HEK293T (cell line): Measurements from ENCODE around the gene CASP10.
"Not testable (repeated sequence)": the region's sequence is repeated elsewhere in the genome, so short reads cannot be mapped to it uniquely, and the experiment has no call there.

ENCODE experiments used
- CTCF ChIA-PET: fragments of 350-600 bp; formaldehyde crosslinking; extraction: SDS; loops from one replicate; lab custom pipeline; 2021; ENCODE audit warnings: antibody characterized with exemption, inconsistent platforms; lab: Yijun Ruan, JAX
- POLR2A ChIA-PET: fragments of 350-600 bp; formaldehyde crosslinking; extraction: SDS; loops from one replicate; lab custom pipeline; 2020; ENCODE audit warnings: antibody characterized with exemption, inconsistent platforms; lab: Yijun Ruan, JAX
- DNase-seq: peaks from one replicate; pipeline ENCODE4 v3.0.0; 2012; ENCODE audit warnings: mixed read lengths; ENCODE audit errors: extremely low spot score
- ARNT ChIP-seq: fragments of 450-650 bp; IDR thresholded peaks from 2 replicates; pipeline ENCODE4 v1.6.1; 2017; ENCODE audit warnings: mild to moderate bottlenecking
- BHLHE40 ChIP-seq: fragments of 450-650 bp; IDR thresholded peaks from 2 replicates; pipeline ENCODE4 v1.6.1; 2016; ENCODE audit warnings: mild to moderate bottlenecking, moderate library complexity, borderline replicate concordance
- CTBP1 ChIP-seq: fragments of 450-650 bp; IDR thresholded peaks from 2 replicates; pipeline ENCODE4 v1.6.1; 2016; ENCODE audit warnings: borderline replicate concordance
- ELF4 ChIP-seq: fragments of 450-650 bp; IDR thresholded peaks from 2 replicates; pipeline ENCODE4 v1.6.1; 2017; ENCODE audit warnings: antibody characterized with exemption
- FOXK2 ChIP-seq: fragments of 450-650 bp; IDR thresholded peaks from 2 replicates; pipeline ENCODE4 v1.6.1; 2016; ENCODE audit warnings: mild to moderate bottlenecking
- FOXM1 ChIP-seq: fragments of 450-650 bp; IDR thresholded peaks from 2 replicates; pipeline ENCODE4 v1.6.1; 2017; ENCODE audit warnings: mild to moderate bottlenecking, borderline replicate concordance
- HDGF ChIP-seq: fragments of 450-650 bp; IDR thresholded peaks from 2 replicates; pipeline ENCODE4 v1.6.1; 2017; ENCODE audit warnings: antibody characterized with exemption, borderline replicate concordance
- L3MBTL2 ChIP-seq: fragments of 450-650 bp; conservative IDR thresholded peaks from 2 replicates; pipeline ENCODE4 v1.6.1; 2016; ENCODE audit warnings: mild to moderate bottlenecking
- LEF1 ChIP-seq: fragments of 450-650 bp; IDR thresholded peaks from 2 replicates; pipeline ENCODE4 v1.6.1; 2017; ENCODE audit warnings: mild to moderate bottlenecking, borderline replicate concordance
- NFRKB ChIP-seq: fragments of 450-650 bp; IDR thresholded peaks from 2 replicates; pipeline ENCODE4 v1.6.1; 2016; ENCODE audit warnings: mild to moderate bottlenecking, moderate library complexity
- SP1 ChIP-seq: fragments of 450-650 bp; IDR thresholded peaks from 2 replicates; pipeline ENCODE4 v1.6.1; 2017
- SUZ12 ChIP-seq: fragments of 450-650 bp; IDR thresholded peaks from 2 replicates; pipeline ENCODE4 v1.6.1; 2016; ENCODE audit warnings: mild to moderate bottlenecking
- TARDBP ChIP-seq: fragments of 450-650 bp; IDR thresholded peaks from 2 replicates; pipeline ENCODE4 v1.6.1; 2016
- ZNF384 ChIP-seq: fragments of 450-650 bp; IDR thresholded peaks from 2 replicates; pipeline ENCODE4 v1.6.1; 2016
- TF ChIP-seq, protein P1 (sequence below): fragments of 450-650 bp; IDR thresholded peaks from 2 replicates; pipeline ENCODE4 v1.6.1; 2016

CASP10 gene

DNA sequence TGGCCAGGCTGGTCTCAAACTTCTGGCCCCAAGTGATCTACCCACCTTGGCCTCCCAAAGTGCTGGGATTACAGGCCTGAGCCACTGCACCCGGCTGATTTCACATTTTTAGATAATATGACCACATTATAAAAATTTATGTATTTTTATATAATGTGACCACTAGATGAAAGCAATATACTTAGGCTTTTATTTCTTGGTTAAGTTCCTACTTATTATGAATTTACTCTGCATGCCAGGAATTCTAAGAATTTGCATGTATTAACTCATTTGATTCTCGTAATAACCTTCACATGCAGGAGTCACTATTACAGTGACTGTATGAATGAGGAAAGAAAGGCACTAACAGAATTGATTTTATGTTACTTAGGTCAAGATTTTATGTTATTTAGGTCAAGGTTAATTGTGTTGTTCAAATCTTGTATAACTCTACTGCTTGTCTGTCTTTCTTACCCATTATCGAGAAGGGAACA, 51.8 kb downstream of the CASP10 start:
- ChIA-PET POLR2A (no interaction called here), CTCF (no interaction called here)
- no peak for DNase-seq
- TF ChIP-seq HDGF (no peak), SP1 (no peak), ZNF384 (no peak), SUZ12 (no peak), ELF4 (no peak), BHLHE40 (no peak), L3MBTL2 (no peak)
- TF ChIP-seq, protein P1, sequence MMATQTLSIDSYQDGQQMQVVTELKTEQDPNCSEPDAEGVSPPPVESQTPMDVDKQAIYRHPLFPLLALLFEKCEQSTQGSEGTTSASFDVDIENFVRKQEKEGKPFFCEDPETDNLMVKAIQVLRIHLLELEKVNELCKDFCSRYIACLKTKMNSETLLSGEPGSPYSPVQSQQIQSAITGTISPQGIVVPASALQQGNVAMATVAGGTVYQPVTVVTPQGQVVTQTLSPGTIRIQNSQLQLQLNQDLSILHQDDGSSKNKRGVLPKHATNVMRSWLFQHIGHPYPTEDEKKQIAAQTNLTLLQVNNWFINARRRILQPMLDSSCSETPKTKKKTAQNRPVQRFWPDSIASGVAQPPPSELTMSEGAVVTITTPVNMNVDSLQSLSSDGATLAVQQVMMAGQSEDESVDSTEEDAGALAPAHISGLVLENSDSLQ, result no peak

DNA sequence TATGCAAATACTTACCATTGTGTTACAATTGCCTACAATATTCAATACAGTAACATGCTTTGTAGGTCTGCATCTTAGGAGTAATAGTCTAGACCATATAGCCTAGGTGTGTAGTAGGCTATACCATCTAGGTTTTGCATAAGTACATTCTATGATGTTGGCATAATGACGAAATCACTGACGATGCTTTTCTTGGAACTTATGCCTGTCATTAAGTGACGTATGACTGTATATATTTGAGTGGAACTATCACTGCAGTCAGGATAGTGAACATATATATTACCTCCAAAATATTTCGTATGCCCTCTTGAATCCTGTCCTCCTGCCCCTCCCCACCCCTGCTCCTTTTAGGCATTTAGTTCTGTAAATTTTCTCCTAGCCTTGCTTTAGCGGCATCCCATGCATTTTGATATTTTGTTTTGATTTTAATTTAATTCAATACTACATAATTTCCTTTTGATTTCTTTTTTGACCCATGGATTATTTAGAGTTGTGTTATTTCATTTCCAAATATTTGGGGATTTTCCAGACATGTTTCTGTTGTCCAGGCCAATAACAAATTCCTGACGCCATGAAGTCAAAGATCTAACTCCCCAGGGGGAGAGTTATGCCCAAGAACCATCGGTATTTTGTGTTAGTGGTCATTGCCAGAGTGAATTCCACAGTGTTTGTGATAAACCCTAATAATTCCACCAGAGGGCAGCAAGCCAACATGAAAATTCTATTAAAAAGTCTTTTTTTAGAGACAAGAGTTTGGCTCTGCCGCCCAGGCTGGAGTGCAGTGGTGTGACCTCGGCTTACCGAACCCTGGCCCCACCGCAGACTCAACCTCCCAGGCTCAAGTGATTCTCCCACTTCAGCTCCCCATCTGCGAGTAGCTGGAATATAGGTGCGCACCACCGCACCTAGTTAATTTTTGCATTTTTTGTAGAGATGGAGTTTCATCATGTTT, 53.2 kb downstream of the CASP10 start:
- ChIA-PET CTCF (interaction anchor here (0.8 to 1.1 kb wide), 2 partner anchors 53 to 115 kb away, joined by 4 read pairs; partner anchors contain the start of gene CASP10), POLR2A (no interaction called here)
- DNase-seq, result peak; percentile 48
- TF ChIP-seq NFRKB, result no peak
- TF ChIP-seq SUZ12, result no peak
- TF ChIP-seq, protein P1, result no peak
- TF ChIP-seq CTBP1, result no peak
- no peak for TF ChIP-seq L3MBTL2
- TF ChIP-seq FOXK2, result no peak
- TF ChIP-seq ELF4, result no peak
- TF ChIP-seq HDGF, result no peak

DNA sequence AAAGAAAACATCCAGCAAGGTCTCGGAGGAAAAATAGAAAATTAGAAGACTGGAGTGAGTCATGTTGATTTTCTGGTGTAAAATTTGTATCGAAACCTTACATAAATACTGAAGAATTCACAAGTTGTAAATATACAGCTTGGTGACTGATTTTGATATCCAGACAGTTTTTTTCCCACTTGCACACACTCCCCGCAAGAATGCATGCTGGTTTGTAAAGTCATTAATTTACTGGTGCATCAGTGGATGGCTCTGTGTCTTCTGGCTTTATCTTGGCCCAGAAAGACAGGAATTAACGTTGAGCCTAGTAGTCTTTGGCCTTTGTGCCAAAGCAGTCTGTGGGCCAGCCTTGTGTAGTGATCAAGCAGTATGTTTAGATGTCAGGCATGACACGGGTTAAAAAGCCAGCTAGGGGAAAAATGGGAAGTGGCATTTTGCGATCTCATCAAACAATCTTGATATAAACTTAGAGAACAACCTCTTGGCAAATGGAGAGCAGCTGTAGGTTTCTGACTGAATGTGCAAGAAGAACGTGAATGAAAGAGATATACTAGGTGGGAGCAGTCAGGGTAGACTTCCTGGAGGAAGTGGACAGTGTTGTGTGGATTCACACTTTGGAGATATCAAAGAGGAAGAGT, 54.7 kb downstream of the CASP10 start:
- DNase-seq, result no peak
- TF ChIP-seq NFRKB (no peak), FOXM1 (no peak), ELF4 (no peak), LEF1 (no peak)
- CTCF ChIA-PET, result interaction anchor here (0.6 kb wide), 1 partner anchor 211 kb away, joined by 4 read pairs; no protein-coding TSS in a partner anchor
- POLR2A ChIA-PET, result no interaction called here

DNA sequence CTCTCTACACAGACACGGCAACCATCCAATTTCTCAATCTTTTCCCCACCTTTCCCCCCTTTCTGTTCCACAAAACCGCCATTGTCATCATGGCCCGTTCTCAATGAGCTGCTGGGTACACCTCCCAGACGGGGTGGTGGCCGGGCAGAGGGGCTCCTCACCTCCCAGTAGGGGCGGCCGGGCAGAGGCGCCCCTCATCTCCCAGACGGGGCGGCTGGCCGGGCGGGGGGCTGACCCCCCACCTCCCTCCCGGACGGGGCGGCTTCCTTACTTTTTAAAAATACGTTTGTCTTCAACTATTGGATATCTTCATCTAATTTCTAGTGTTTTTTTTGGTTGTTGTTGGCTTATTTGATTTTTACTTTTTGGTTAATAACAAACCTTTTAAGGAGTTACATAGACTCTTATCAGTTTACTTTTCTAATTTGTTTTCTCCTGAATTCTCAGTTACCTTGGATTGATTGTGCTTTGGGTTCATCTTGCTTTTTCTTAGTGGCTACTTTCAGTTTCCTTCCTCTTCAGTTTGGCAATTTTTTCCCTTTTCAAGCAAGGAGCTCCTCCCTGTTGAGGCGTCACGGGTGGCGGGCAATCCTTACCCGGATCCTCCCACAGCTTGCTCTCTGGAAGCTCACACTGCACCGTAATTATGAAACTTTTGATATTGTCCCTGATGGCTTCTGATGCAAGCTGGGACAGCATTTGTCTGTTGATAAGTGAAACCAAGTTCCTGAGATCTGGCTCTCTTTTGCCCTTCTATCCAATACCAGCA, 56.4 kb downstream of the CASP10 start:
- DNase-seq, POLR2A ChIA-PET, CTCF ChIA-PET: not testable (repeated sequence)

DNA sequence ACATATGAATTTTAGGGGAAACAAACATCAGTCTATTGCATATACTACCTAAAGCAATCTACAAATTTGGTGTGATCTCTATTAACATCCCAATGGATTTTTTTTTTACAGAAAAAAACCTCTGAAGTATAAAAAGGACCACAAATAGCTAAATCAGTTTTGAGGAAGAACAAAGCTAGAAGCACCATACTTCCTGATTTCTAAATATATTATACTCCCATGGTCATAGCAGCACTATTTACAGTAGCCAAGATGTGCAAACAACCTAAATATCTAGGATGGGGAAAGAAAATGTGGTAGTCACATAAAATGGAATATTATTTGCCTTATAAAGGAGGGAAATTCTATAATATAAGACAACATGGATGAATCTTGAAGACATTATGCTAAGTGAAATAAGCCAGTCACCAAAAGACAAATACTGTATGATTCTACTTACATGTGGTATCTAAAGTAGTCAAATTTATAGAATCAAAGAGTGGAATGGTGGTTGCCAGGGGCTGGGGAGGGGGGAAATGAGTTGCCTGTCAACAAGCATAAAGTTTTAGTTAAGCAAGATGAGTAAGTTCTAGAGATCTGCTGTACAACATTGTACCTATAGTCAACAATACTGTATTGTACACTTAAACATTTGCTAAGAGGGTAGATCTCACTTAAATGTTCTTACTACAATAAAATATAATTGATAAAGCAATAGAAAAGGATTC, 59.8 kb downstream of the CASP10 start:
- CTCF ChIA-PET, result interaction anchor here (1.3 kb wide), 1 partner anchor 10 kb away, joined by 4 read pairs; no protein-coding TSS in a partner anchor
- POLR2A ChIA-PET, result no interaction called here
- DNase-seq, result no peak

DNA sequence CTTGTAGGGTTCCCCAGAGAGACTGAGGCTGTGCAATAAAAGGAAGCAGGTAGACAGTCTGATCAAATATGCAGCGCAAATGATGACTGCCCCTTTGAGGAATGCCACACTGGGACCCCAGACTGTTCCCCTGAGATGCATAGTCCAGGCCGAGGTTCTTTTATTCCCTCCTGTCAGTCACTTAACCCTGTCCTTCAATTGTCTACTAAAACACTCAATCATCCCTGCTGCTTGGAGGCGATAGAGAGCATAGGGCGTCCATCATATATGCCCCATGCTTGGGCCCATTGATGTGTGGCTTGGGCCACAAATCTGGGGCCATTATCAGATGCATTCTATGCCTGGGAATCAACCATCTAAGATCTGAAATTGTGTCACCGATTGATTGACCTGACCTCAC, 61.9 kb downstream of the CASP10 start:
- TF ChIP-seq ZNF384 (no peak), CTBP1 (no peak), TARDBP (no peak), BHLHE40 (no peak), ELF4 (no peak)
- TF ChIP-seq, protein P1, result 0 out of 2 replicates have a peak, but pooled peaks have one; percentile 9
- CTCF ChIA-PET, result no interaction called here
- POLR2A ChIA-PET, result no interaction called here
- DNase-seq, result no peak

More for the DNA sequence above, 59.8 kb downstream of the CASP10 start:
- TF ChIP-seq ELF4 (no peak), CTBP1 (no peak), ARNT (no peak), FOXK2 (no peak), SP1 (no peak), BHLHE40 (no peak), LEF1 (no peak), L3MBTL2 (no peak), ZNF384 (no peak)
